OCI-LY1 (cell line): ENCODE results near the gene DPYSL3.

ENCODE experiments used
- H2AFZ ChIP-seq: fragments of 200-600 bp; sonication (generic), shearing (Covaris generic); 2 replicates; pipeline ENCODE4 v1.6.0; 2014; ENCODE audit warnings: antibody characterized with exemption, mild to moderate bottlenecking, low read length
- H3F3A ChIP-seq: fragments of 200-600 bp; sonication (generic), shearing (Covaris generic); 2 replicates; pipeline ENCODE4 v1.6.0; 2014; ENCODE audit warnings: mild to moderate bottlenecking, antibody characterized with exemption, low read length, moderate library complexity; ENCODE audit not compliant: insufficient read depth
- H3K27ac ChIP-seq: fragments of 200-600 bp; sonication (generic); 2 replicates; pipeline ENCODE4 v1.5.1; 2014; ENCODE audit warnings: low read length, mixed run types, mild to moderate bottlenecking, low read depth; ENCODE audit not compliant: poor library complexity, severe bottlenecking
- H3K27me3 ChIP-seq: fragments of 200-600 bp; sonication (generic); 2 replicates; pipeline ENCODE4 v1.6.0; 2014; ENCODE audit warnings: antibody characterized with exemption, mild to moderate bottlenecking, low read length, moderate library complexity; ENCODE audit not compliant: insufficient read depth
- H3K36me3 ChIP-seq: fragments of 200-600 bp; sonication (generic); 2 replicates; pipeline ENCODE4 v1.6.1; 2014; ENCODE audit warnings: mild to moderate bottlenecking, antibody characterized with exemption, low read length, moderate library complexity, mixed read lengths; ENCODE audit not compliant: insufficient read depth
- H3K4me1 ChIP-seq: fragments of 200-600 bp; sonication (generic); 2 replicates; pipeline ENCODE4 v1.5.1; 2014; ENCODE audit warnings: mild to moderate bottlenecking, low read length, moderate library complexity; ENCODE audit not compliant: insufficient read depth, severe bottlenecking
- H3K4me2 ChIP-seq: fragments of 200-600 bp; sonication (generic), shearing (Covaris generic); 2 replicates; pipeline ENCODE4 v1.6.1; 2014; ENCODE audit warnings: low read length
- H3K4me3 ChIP-seq: fragments of 200-600 bp; sonication (generic); 2 replicates; pipeline ENCODE4 v1.5.1; 2014; ENCODE audit warnings: low read length, low read depth, mild to moderate bottlenecking, mixed read lengths; ENCODE audit not compliant: poor library complexity, severe bottlenecking
- H3K79me2 ChIP-seq: fragments of 200-600 bp; shearing (Covaris generic); 2 replicates; pipeline ENCODE4 v1.6.1; 2016; ENCODE audit warnings: mixed run types, low read length, mixed read lengths; ENCODE audit not compliant: insufficient read depth
- H3K9ac ChIP-seq: fragments of 200-600 bp; sonication (generic), shearing (Covaris generic); 2 replicates; pipeline ENCODE4 v1.6.1; 2014; ENCODE audit warnings: mild to moderate bottlenecking, low read length, mixed read lengths
- H3K9me2 ChIP-seq: fragments of 200-600 bp; sonication (generic), shearing (Covaris generic); 2 replicates; pipeline ENCODE4 v1.6.1; 2014; ENCODE audit warnings: low read depth, mild to moderate bottlenecking, low read length, mixed read lengths
- H3K9me3 ChIP-seq: fragments of 200-600 bp; shearing (Covaris generic); 2 replicates; pipeline ENCODE4 v1.6.1; 2014; ENCODE audit warnings: low read length, mixed read lengths
- H4K20me1 ChIP-seq: fragments of 200-600 bp; sonication (generic), shearing (Covaris generic); 2 replicates; pipeline ENCODE4 v1.6.0; 2016; ENCODE audit warnings: mild to moderate bottlenecking, low read length; ENCODE audit not compliant: insufficient read depth
- CTCF ChIP-seq: fragments of 200-600 bp; sonication (generic), shearing (Covaris generic); IDR thresholded peaks from 2 replicates; pipeline ENCODE4 v1.5.1; 2017; ENCODE audit warnings: mild to moderate bottlenecking, antibody characterized with exemption, low read length, moderate library complexity, mixed read lengths
- EZH2 ChIP-seq: fragments of 200-600 bp; sonication (generic), shearing (Covaris generic); IDR thresholded peaks from 2 replicates; pipeline ENCODE4 v1.8.0; 2017; ENCODE audit warnings: borderline replicate concordance, mixed run types, mild to moderate bottlenecking, antibody characterized with exemption, low read length, moderate library complexity, mixed read lengths

DPYSL3 gene

GRCh38 chr5:147483188-147483790, 26.6 kb downstream of the DPYSL3 start:
- Histone ChIP-seq H3F3A (no peaks in the 10 kb centered on the region), H3K9ac (no peak overlapping the region), H3K27me3 (no peaks in the 10 kb centered on the region), H3K36me3 (no peaks in the 10 kb centered on the region), H3K79me2 (no peaks in the 10 kb centered on the region), H3K9me2 (no peaks in the 10 kb centered on the region), H3K4me1 (no peaks in the 10 kb centered on the region), H2AFZ (no peak overlapping the region), H3K27ac (no peak overlapping the region), H4K20me1 (no peaks in the 10 kb centered on the region), H3K4me3 (no peak overlapping the region), H3K9me3 (no peaks in the 10 kb centered on the region), H3K4me2 (no peak overlapping the region)
- no peak for TF ChIP-seq EZH2
- no peak for TF ChIP-seq CTCF

- no peaks in the 10 kb centered on the region for H3K36me3 ChIP-seq
- H3K4me1 ChIP-seq, result no peaks in the 10 kb centered on the region
- no peaks in the 10 kb centered on the region for H3K9me3 ChIP-seq
- no peak for TF ChIP-seq CTCF
- TF ChIP-seq EZH2, result no peak
- no peak overlapping the region for H2AFZ ChIP-seq
- H3K9ac ChIP-seq, result no peak overlapping the region
- H3K9me2 ChIP-seq, result no peaks in the 10 kb centered on the region
- H3K4me3 ChIP-seq, result no peak overlapping the region
- no peak overlapping the region for H3K27ac ChIP-seq
- H3F3A ChIP-seq, result no peaks in the 10 kb centered on the region
- H3K79me2 ChIP-seq, result no peaks in the 10 kb centered on the region
- H4K20me1 ChIP-seq, result no peaks in the 10 kb centered on the region
- H3K4me2 ChIP-seq, result no peak overlapping the region
- H3K27me3 ChIP-seq, result no peaks in the 10 kb centered on the region
Measured at GRCh38 chr5:147482706-147483180, 27.1 kb downstream of the DPYSL3 start.

GRCh38 chr5:147481874-147482705, 27.8 kb downstream of the DPYSL3 start:
- TF ChIP-seq EZH2 (no peak), CTCF (no peak)
- Histone ChIP-seq H3K9me2 (no peaks in the 10 kb centered on the region), H3K36me3 (no peaks in the 10 kb centered on the region), H3K4me3 (no peak overlapping the region), H3K4me2 (no peak overlapping the region), H2AFZ (no peak overlapping the region), H3K27me3 (no peaks in the 10 kb centered on the region), H3F3A (no peaks in the 10 kb centered on the region), H3K4me1 (no peaks in the 10 kb centered on the region), H4K20me1 (no peaks in the 10 kb centered on the region), H3K27ac (no peak overlapping the region), H3K79me2 (no peaks in the 10 kb centered on the region), H3K9me3 (no peaks in the 10 kb centered on the region), H3K9ac (no peak overlapping the region)
